ENCODE results near the gene AICDA.

- TF ChIP-seq, protein P1, sequence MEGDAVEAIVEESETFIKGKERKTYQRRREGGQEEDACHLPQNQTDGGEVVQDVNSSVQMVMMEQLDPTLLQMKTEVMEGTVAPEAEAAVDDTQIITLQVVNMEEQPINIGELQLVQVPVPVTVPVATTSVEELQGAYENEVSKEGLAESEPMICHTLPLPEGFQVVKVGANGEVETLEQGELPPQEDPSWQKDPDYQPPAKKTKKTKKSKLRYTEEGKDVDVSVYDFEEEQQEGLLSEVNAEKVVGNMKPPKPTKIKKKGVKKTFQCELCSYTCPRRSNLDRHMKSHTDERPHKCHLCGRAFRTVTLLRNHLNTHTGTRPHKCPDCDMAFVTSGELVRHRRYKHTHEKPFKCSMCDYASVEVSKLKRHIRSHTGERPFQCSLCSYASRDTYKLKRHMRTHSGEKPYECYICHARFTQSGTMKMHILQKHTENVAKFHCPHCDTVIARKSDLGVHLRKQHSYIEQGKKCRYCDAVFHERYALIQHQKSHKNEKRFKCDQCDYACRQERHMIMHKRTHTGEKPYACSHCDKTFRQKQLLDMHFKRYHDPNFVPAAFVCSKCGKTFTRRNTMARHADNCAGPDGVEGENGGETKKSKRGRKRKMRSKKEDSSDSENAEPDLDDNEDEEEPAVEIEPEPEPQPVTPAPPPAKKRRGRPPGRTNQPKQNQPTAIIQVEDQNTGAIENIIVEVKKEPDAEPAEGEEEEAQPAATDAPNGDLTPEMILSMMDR (conservative IDR thresholded peaks at IDR 0.05 in 1 of 2, IDR thresholded peaks at IDR 0.05 in 1 of 2; ENCODE audit: extremely low read depth in 1 of 2, insufficient read depth in 1 of 2, low read depth in 1 of 2, low read length in 2 of 2): no peak
- TF ChIP-seq EZH2 (IDR thresholded peaks at IDR 0.05; ENCODE audit: borderline replicate concordance, low read length): no peak
Observed at GRCh38 chr12:8589679-8590078, 23.0 kb downstream of the AICDA start.
